NB4 (cell line): ENCODE results near the gene TLR5.

Experiments used
- CTCF ChIP-seq: IDR thresholded peaks from one replicate; pipeline ENCODE4 v1.5.1; 2012; ENCODE audit warnings: low read depth, low read length
- MYC ChIP-seq: IDR thresholded peaks from 2 replicates; pipeline ENCODE4 v1.6.1; 2011; ENCODE audit warnings: low read depth, low read length
- POLR2A ChIP-seq: IDR thresholded peaks from 2 replicates; pipeline ENCODE4 v1.6.1; 2011; ENCODE audit warnings: mild to moderate bottlenecking; ENCODE audit not compliant: insufficient read length; ENCODE audit errors: extremely low read depth

GRCh38 chr1:223091896-223092295, 51.2 kb downstream of the TLR5 start:
- no peak for TF ChIP-seq POLR2A
- TF ChIP-seq CTCF: no peak
- no peak for TF ChIP-seq MYC
